ENCODE data around the gene PDE4B.

DNA sequence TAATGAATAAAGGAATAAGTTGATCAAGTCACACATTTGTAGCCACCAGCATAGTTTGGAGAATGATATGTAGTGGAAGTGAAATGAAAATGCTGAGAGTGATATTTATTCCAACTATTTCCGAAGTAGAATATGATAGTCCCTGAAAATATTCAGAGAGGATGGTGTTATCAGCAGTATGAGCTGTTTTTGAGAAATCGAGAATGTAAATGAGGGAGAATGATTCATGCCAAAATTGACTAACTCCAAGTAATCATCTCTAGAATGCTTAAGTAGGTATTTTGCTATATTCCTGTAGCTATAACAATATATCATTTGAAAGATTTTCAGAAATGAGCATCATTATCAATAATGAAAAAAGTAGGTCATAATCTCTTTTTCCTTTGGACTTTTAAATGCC, 178.9 kb downstream of the PDE4B start:
- TF ChIP-seq, protein P1, sequence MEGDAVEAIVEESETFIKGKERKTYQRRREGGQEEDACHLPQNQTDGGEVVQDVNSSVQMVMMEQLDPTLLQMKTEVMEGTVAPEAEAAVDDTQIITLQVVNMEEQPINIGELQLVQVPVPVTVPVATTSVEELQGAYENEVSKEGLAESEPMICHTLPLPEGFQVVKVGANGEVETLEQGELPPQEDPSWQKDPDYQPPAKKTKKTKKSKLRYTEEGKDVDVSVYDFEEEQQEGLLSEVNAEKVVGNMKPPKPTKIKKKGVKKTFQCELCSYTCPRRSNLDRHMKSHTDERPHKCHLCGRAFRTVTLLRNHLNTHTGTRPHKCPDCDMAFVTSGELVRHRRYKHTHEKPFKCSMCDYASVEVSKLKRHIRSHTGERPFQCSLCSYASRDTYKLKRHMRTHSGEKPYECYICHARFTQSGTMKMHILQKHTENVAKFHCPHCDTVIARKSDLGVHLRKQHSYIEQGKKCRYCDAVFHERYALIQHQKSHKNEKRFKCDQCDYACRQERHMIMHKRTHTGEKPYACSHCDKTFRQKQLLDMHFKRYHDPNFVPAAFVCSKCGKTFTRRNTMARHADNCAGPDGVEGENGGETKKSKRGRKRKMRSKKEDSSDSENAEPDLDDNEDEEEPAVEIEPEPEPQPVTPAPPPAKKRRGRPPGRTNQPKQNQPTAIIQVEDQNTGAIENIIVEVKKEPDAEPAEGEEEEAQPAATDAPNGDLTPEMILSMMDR (IDR thresholded peaks at IDR 0.05) = no peak
- TF ChIP-seq POLR2A (IDR thresholded peaks at IDR 0.05) = no peak

All from heart left ventricle (tissue), 13 donors.